IMR-90 (cell line): ENCODE results near the gene SPRR2E. TPM values are rescaled to one million over a fixed set of nuclear protein-coding genes. Genes with fewer than 3 reads are reported as not detected.

Experiments used
- ATAC-seq: fragments of 200-7000 bp; cut with Tn5 transposase; 2 replicates; pipeline ENCODE4 v1.9.1; 2020; ENCODE audit warnings: low read depth, mild to moderate bottlenecking, moderate library complexity
- BruUV-seq: library from RNA; stranded (reverse); fragments of 400-500 nt; replicated peaks from 2 replicates; lab custom pipeline; 2021; lab: Mats Ljungman, UMichigan
- CTCF ChIA-PET: fragments of 300-600 bp; formaldehyde crosslinking; extraction: SDS; loops from one replicate; lab custom pipeline; 2021; ENCODE audit warnings: antibody characterized with exemption; lab: Yijun Ruan, JAX
- POLR2A ChIA-PET: fragments of 300-600 bp; sonication (Branson Sonifier 250); formaldehyde crosslinking; loops from one replicate; lab custom pipeline; 2022; ENCODE audit warnings: antibody characterized with exemption; ENCODE audit not compliant: unreplicated experiment; lab: Charles Lee
- DNase-seq: peaks from one replicate; pipeline ENCODE4 v3.0.0; 2013
- H2AFZ ChIP-seq: replicated peaks from 2 replicates; pipeline ENCODE3; 2013; ENCODE audit warnings: low read length, mild to moderate bottlenecking; ENCODE audit not compliant: poor library complexity
- H2AK5ac ChIP-seq: 2 replicates; pipeline ENCODE4 v1.6.1; 2013; ENCODE audit warnings: low read depth, low read length, inconsistent platforms
- H2AK9ac ChIP-seq: replicated peaks from 2 replicates; pipeline ENCODE3; 2013; ENCODE audit warnings: mild to moderate bottlenecking, low read depth, low read length, moderate library complexity; ENCODE audit not compliant: poor library complexity
- H2BK120ac ChIP-seq: 2 replicates; pipeline ENCODE4 v1.6.1; 2013; ENCODE audit warnings: low read depth, low read length, inconsistent platforms
- H2BK15ac ChIP-seq: 3 replicates; pipeline ENCODE4 v1.6.1; 2013; ENCODE audit warnings: low read depth, low read length, inconsistent platforms
- H2BK20ac ChIP-seq: 2 replicates; pipeline ENCODE4 v1.6.1; 2013; ENCODE audit warnings: low read depth, mild to moderate bottlenecking, inconsistent platforms, low read length, moderate library complexity
- H2BK5ac ChIP-seq: 2 replicates; pipeline ENCODE4 v1.6.1; 2013; ENCODE audit warnings: mild to moderate bottlenecking, low read depth, low read length, inconsistent platforms; ENCODE audit not compliant: poor library complexity, severe bottlenecking
- H3K14ac ChIP-seq: replicated peaks from 2 replicates; pipeline ENCODE4 v1.6.1; 2013; ENCODE audit warnings: low read depth, low read length, inconsistent platforms
- H3K18ac ChIP-seq: 2 replicates; pipeline ENCODE4 v1.6.1; 2013; ENCODE audit warnings: low read depth, low read length, control low read depth
- H3K23ac ChIP-seq: 2 replicates; pipeline ENCODE4 v1.6.1; 2013; ENCODE audit warnings: low read depth, low read length, inconsistent platforms
- H3K27ac ChIP-seq: 2 replicates; pipeline ENCODE4 v1.5.1; 2013; ENCODE audit warnings: mild to moderate bottlenecking, control low read depth, low read length; ENCODE audit not compliant: insufficient read depth
- H3K27me3 ChIP-seq: 2 replicates; pipeline ENCODE4 v1.6.1; 2013; ENCODE audit warnings: low read length; ENCODE audit not compliant: control insufficient read depth, insufficient read depth
- H3K36me3 ChIP-seq: 2 replicates; pipeline ENCODE4 v1.6.1; 2013; ENCODE audit warnings: low read length, mixed read lengths; ENCODE audit not compliant: control insufficient read depth, insufficient read depth
- H3K4ac ChIP-seq: 2 replicates; pipeline ENCODE4 v1.6.1; 2013; ENCODE audit warnings: low read depth, low read length, inconsistent platforms
- H3K4me1 ChIP-seq: 2 replicates; pipeline ENCODE4 v1.6.1; 2013; ENCODE audit warnings: low read length, mixed read lengths; ENCODE audit not compliant: control insufficient read depth, insufficient read depth
- H3K4me2 ChIP-seq: 2 replicates; pipeline ENCODE4 v1.6.1; 2013; ENCODE audit warnings: low read depth, mild to moderate bottlenecking, control low read depth, low read length, moderate library complexity
- H3K4me3 ChIP-seq: 2 replicates; pipeline ENCODE4 v1.5.1; 2013; ENCODE audit warnings: low read depth, mild to moderate bottlenecking, control low read depth, low read length, moderate library complexity; ENCODE audit not compliant: insufficient read depth
- H3K56ac ChIP-seq: 2 replicates; pipeline ENCODE4 v1.6.1; 2013; ENCODE audit warnings: low read length, inconsistent platforms; ENCODE audit not compliant: insufficient read depth; ENCODE audit errors: extremely low read depth
- H3K79me1 ChIP-seq, 2 experiments: 2 replicates each; pipeline ENCODE4 v1.6.1; 2013; ENCODE audit warnings: low read length in 2 of 2, inconsistent platforms in 1 of 2, low read depth in 1 of 2
- H3K9ac ChIP-seq: 2 replicates; pipeline ENCODE4 v1.6.1; 2013; ENCODE audit warnings: low read depth, low read length, control low read depth
- H3K9me1 ChIP-seq: 2 replicates; pipeline ENCODE4 v1.6.1; 2013; ENCODE audit warnings: low read length, inconsistent platforms; ENCODE audit not compliant: insufficient read depth
- H3K9me3 ChIP-seq: 2 replicates; pipeline ENCODE4 v1.6.1; 2013; ENCODE audit warnings: low read length; ENCODE audit not compliant: control insufficient read depth, insufficient read depth
- H4K20me1 ChIP-seq: 2 replicates; pipeline ENCODE4 v1.6.1; 2013; ENCODE audit warnings: low read length, inconsistent platforms; ENCODE audit not compliant: insufficient read depth
- H4K5ac ChIP-seq: 2 replicates; pipeline ENCODE4 v1.6.1; 2013; ENCODE audit warnings: mild to moderate bottlenecking, low read depth, low read length, control low read depth
- H4K8ac ChIP-seq, 2 experiments: 2 replicates each; pipeline ENCODE4 v1.6.1; 2013; ENCODE audit warnings: low read depth in 2 of 2, low read length in 2 of 2, control low read depth in 1 of 2, inconsistent platforms in 1 of 2
- H4K91ac ChIP-seq: 2 replicates; pipeline ENCODE4 v1.6.1; 2013; ENCODE audit warnings: low read depth, low read length, inconsistent platforms; ENCODE audit not compliant: insufficient read depth
- CEBPB ChIP-seq: IDR thresholded peaks from 2 replicates; pipeline ENCODE4 v1.6.1; 2012; ENCODE audit warnings: low read depth, low read length, improper control_type of control experiment
- CTCF ChIP-seq: conservative IDR thresholded peaks from 2 replicates; pipeline ENCODE4 v1.5.1; 2012; ENCODE audit warnings: mild to moderate bottlenecking, low read depth, low read length, improper control_type of control experiment
- ELK1 ChIP-seq: fragments of 150-350 bp; IDR thresholded peaks from 2 replicates; pipeline ENCODE4 v1.6.1; 2016; ENCODE audit warnings: low read depth, mild to moderate bottlenecking, low read length, moderate library complexity, borderline replicate concordance
- MAFK ChIP-seq: IDR thresholded peaks from 2 replicates; pipeline ENCODE4 v1.6.1; 2012; ENCODE audit warnings: low read depth, low read length, improper control_type of control experiment
- MAZ ChIP-seq: IDR thresholded peaks from 2 replicates; pipeline ENCODE4 v1.6.1; 2012; ENCODE audit warnings: low read depth, mild to moderate bottlenecking, low read length, improper control_type of control experiment, moderate library complexity, borderline replicate concordance
- MXI1 ChIP-seq: IDR thresholded peaks from 2 replicates; pipeline ENCODE4 v1.6.1; 2012; ENCODE audit warnings: low read depth, mild to moderate bottlenecking, low read length, moderate library complexity, borderline replicate concordance
- NFE2L2 ChIP-seq: fragments of 150-350 bp; IDR thresholded peaks from 2 replicates; pipeline ENCODE4 v1.6.1; 2016; ENCODE audit warnings: low read depth, mild to moderate bottlenecking, low read length
- RCOR1 ChIP-seq: IDR thresholded peaks from 2 replicates; pipeline ENCODE4 v1.6.1; 2012; ENCODE audit warnings: mild to moderate bottlenecking, low read length, improper control_type of control experiment; ENCODE audit not compliant: insufficient replicate concordance
- RFX5 ChIP-seq: IDR thresholded peaks from 2 replicates; pipeline ENCODE4 v1.8.0; 2012; ENCODE audit warnings: low read depth, mild to moderate bottlenecking, low read length, moderate library complexity
- SMC3 ChIP-seq: fragments of 150-350 bp; IDR thresholded peaks from 2 replicates; pipeline ENCODE4 v1.6.1; 2016; ENCODE audit warnings: low read depth, mild to moderate bottlenecking, antibody characterized with exemption, low read length, moderate library complexity
- USF2 ChIP-seq: fragments of 150-350 bp; IDR thresholded peaks from 2 replicates; pipeline ENCODE4 v1.6.1; 2017; ENCODE audit warnings: mild to moderate bottlenecking, antibody characterized with exemption, low read length, low read depth
- WGBS, 2 experiments: methylation state at CpG; one replicate each; pipeline versions ENCODE4 v1.1.5 to v1.1.7; 2013; ENCODE audit warnings: missing lambda C conversion rate in 2 of 2; ENCODE audit not compliant: insufficient read length in 1 of 2; ENCODE audit errors: extremely low coverage in 2 of 2; 5-methylcytosine and 5-hydroxymethylcytosine counted together
- dilution Hi-C: fragments of 300-500 bp; cut with HindIII; formaldehyde crosslinking; loops from one replicate; pipeline ENCODE4 v1.14.3; 2018; ENCODE audit warnings: low sequenced_read_pairs; ENCODE audit not compliant: unreplicated experiment
- in situ Hi-C: fragments of 300-500 bp; cut with MboI; formaldehyde crosslinking; loops from 3 replicates; pipeline ENCODE4 v1.14.3; 2019; ENCODE audit warnings: low sequenced_read_pairs, inconsistent platforms, mixed read lengths
- intact Hi-C: fragments of 100-400 bp; cut with micrococcal nuclease; formaldehyde crosslinking; loops from 2 replicates; pipeline ENCODE4 v1.10.0; 2022
- polyA plus RNA-seq, 3 experiments: library from polyadenylated mRNA; depleted of rRNA; stranded (reverse); fragments of >200 nt; gene quantifications; 2 replicates each; pipeline ENCODE4 v1.2.3, GENCODE V29; 2012; ENCODE audit warnings: low replicate concordance in 1 of 3
- total RNA-seq: library from RNA; depleted of rRNA; stranded (reverse); fragments of >200 nt; gene quantifications from 2 replicates; pipeline ENCODE4 v1.2.3, GENCODE V29; 2012

SPRR2E gene
- total and polyA plus RNA-seq, 2 of the 4 experiments (the other 2 are of a cell fraction), result not detected

GRCh38 chr1:153140484-153140883, 46.2 kb upstream of the SPRR2E start:
- no TSS peak for BruUV-seq
- Histone ChIP-seq H3K14ac (no peak overlapping the region), H3K4me1 (no peaks in the 10 kb centered on the region), H2AK9ac (no peak overlapping the region), H4K5ac (no peak overlapping the region), H2AK5ac (no peak overlapping the region), H3K36me3 (no peaks in the 10 kb centered on the region), H2BK20ac (no peak overlapping the region), H3K9me3 (no peaks in the 10 kb centered on the region), H3K9me1 (no peaks in the 10 kb centered on the region), H4K91ac (no peak overlapping the region), H3K27ac (no peak overlapping the region), H3K18ac (no peak overlapping the region), H3K4ac (no peak overlapping the region), H3K4me2 (no peak overlapping the region), H3K27me3 (no peaks in the 10 kb centered on the region), H3K23ac (no peak overlapping the region), H2AFZ (no peak overlapping the region), H3K79me1 (no peaks in the 10 kb centered on the region), H2BK5ac (no peak overlapping the region), H4K20me1 (no peaks in the 10 kb centered on the region), H2BK120ac (no peak overlapping the region), H3K4me3 (no peak overlapping the region), H2BK15ac (no peak overlapping the region), H3K9ac (no peak overlapping the region), H3K56ac (no peak overlapping the region), H4K8ac (no peak overlapping the region)
- POLR2A ChIA-PET, result no interaction called here
- ATAC-seq, result no peak
- no peak for DNase-seq
- CTCF ChIA-PET, result no interaction called here
- intact Hi-C loops (no loop called here), dilution Hi-C loops (no loop called here), in situ Hi-C loops (no loop called here)
- no CpG with 5 or more reads among the region's 3 CpGs for WGBS, 2 experiments
- no peak for TF ChIP-seq RFX5
- no peak for TF ChIP-seq CEBPB
- no peak for TF ChIP-seq RCOR1
- no peak for TF ChIP-seq NFE2L2
- no peak for TF ChIP-seq MXI1
- no peak for TF ChIP-seq USF2
- TF ChIP-seq MAFK, result no peak
- TF ChIP-seq SMC3, result no peak
- no peak for TF ChIP-seq CTCF
- TF ChIP-seq MAZ, result no peak
- no peak for TF ChIP-seq ELK1
